Measurements from ENCODE around the gene PRRC2B. TPM values are rescaled to one million over a fixed set of nuclear protein-coding genes. Genes with fewer than 3 reads are reported as not detected.
"Not testable (repeated sequence)": the region's sequence is repeated elsewhere in the genome, so short reads cannot be mapped to it uniquely, and the experiment has no call there.

Gene PRRC2B
- total RNA-seq, 1 donor from 2014 or later = 190 TPM

DNA sequence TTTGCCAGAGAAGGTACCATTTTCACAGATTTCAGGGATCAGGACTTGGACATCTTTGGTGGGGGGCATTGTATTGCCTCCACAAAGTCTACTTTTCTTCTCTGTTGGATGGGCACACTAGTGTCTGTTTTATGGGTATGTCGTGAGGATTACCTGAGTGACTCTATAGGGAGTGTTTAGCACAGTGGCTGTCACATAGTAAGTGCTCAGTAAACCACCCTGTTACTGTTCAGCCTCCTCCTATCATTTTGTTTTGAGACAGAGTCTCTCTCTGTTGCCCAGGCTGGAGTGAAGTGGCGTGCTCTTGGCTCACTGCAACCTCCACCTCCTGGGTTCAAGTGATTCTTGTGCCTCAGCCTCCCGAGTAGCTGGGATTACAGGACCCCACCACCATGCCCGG is 2.4 kb upstream of the PRRC2B start:
- intact Hi-C loops (cut with DNase I) = no loop called here
- no peaks in the 10 kb centered on the region for H3K9me3 ChIP-seq
- DNase-seq = no peak
- ATAC-seq = no peak
- no peaks in the 10 kb centered on the region for H3K27me3 ChIP-seq
- H3K27ac ChIP-seq = no peak overlapping the region
- TF ChIP-seq, protein P1, sequence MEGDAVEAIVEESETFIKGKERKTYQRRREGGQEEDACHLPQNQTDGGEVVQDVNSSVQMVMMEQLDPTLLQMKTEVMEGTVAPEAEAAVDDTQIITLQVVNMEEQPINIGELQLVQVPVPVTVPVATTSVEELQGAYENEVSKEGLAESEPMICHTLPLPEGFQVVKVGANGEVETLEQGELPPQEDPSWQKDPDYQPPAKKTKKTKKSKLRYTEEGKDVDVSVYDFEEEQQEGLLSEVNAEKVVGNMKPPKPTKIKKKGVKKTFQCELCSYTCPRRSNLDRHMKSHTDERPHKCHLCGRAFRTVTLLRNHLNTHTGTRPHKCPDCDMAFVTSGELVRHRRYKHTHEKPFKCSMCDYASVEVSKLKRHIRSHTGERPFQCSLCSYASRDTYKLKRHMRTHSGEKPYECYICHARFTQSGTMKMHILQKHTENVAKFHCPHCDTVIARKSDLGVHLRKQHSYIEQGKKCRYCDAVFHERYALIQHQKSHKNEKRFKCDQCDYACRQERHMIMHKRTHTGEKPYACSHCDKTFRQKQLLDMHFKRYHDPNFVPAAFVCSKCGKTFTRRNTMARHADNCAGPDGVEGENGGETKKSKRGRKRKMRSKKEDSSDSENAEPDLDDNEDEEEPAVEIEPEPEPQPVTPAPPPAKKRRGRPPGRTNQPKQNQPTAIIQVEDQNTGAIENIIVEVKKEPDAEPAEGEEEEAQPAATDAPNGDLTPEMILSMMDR (IDR thresholded peaks at IDR 0.05) = no peak
- H3K4me3 ChIP-seq = no peak overlapping the region
- H3K36me3 ChIP-seq = no peaks in the 10 kb centered on the region
- H3K4me1 ChIP-seq = peaks cover 19% of the 10 kb centered on the region

- H3K4me1 ChIP-seq = peaks cover 47% of the 10 kb centered on the region
- DNase-seq (peak; percentile 79), ATAC-seq (peak; percentile 48)
- peak overlapping the region; percentile 92 for H3K27ac ChIP-seq
- TF ChIP-seq, protein P1 (IDR thresholded peaks at IDR 0.05) = no peak
- no peaks in the 10 kb centered on the region for H3K9me3 ChIP-seq
- H3K4me3 ChIP-seq = peak overlapping the region; percentile 66
- no peaks in the 10 kb centered on the region for H3K27me3 ChIP-seq
- H3K36me3 ChIP-seq = no peaks in the 10 kb centered on the region
- intact Hi-C loops (cut with DNase I) = no loop called here
Observed at GRCh38 chr9:131394464-131395156, 724 bp downstream of the PRRC2B start.

DNA sequence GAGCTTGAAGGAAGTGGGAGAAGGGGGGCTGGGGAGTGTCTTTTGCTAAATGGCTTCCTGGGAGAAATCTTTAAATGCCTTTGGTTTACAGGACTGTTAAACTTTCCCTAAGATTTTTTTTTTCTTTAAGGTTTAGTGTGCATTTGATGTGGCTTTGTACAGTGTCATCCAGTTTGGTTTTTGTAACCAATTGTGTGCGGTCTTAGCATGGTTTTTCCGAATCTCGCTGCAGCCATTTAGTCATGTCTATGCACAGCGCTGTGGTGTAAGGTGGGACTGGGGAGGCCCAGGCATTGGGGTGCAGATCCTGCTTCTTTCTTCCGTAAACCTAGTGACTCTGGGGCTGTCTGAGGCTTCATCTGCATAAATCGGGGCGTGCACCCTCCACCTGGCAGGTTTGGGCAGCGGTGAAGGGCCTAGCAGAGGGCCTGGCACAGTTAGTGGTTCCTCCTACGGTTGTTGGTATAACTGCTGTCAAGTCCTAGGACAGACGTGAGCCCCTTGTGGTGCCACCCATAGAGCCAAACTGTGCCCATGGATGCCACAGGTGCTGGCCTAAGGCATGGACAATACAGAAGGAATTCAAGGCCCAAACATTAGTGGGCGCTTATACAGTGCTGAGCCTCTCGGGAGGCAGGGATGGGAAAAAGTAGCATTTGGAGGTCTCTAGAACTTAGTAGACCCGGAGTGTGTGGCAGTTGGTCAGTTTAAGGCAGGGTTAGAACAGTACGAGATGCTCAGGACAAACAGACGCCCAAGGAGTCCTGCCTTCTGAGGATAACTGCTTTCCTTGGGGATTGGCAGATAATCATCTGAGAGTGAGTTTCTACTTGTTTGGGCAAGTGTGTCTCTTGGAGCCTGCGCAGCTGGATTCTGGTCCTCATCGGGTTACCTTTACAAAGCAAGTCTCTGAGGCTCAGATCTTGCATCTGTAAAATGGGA is 1.5 kb downstream of the PRRC2B start:
- DNase-seq = peak; percentile 83
- TF ChIP-seq, protein P1 (IDR thresholded peaks at IDR 0.05) = no peak

DNA sequence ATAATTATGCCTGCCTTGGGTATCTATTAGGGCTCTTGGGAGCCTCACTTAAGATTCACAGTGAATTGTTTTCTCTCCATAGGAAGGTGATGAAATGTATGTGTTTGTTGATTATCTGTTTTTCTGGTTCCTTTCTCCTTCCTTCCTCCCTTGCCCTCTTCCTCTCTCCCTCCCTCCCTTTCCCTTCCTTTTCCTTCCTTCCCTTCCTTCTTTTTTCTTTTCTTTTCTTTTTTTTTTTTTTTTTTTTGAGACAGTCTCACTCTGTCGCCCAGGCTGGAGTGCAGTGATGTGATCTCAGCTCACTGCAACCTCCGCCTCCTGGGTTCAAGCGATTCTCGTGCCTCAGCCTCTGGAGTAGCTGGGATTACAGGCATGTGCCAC is 2.2 kb downstream of the PRRC2B start:
- DNase-seq; ATAC-seq; H3K27me3 ChIP-seq; H3K9me3 ChIP-seq; intact Hi-C loops (cut with DNase I); H3K36me3 ChIP-seq: not testable (repeated sequence)
- Histone ChIP-seq H3K4me1 (peaks cover 60% of the 10 kb centered on the region), H3K4me3 (peak overlapping the region; percentile 66), H3K27ac (peak overlapping the region; percentile 92)

More for the DNA sequence above, 1.5 kb downstream of the PRRC2B start:
- Histone ChIP-seq H3K36me3 (no peaks in the 10 kb centered on the region), H3K4me3 (peak overlapping the region; percentile 66), H3K4me1 (peaks cover 54% of the 10 kb centered on the region), H3K27ac (peak overlapping the region; percentile 92), H3K9me3 (no peaks in the 10 kb centered on the region), H3K27me3 (no peaks in the 10 kb centered on the region)
- intact Hi-C loops (cut with DNase I) = no loop called here
- peak; percentile 39 for ATAC-seq

DNA sequence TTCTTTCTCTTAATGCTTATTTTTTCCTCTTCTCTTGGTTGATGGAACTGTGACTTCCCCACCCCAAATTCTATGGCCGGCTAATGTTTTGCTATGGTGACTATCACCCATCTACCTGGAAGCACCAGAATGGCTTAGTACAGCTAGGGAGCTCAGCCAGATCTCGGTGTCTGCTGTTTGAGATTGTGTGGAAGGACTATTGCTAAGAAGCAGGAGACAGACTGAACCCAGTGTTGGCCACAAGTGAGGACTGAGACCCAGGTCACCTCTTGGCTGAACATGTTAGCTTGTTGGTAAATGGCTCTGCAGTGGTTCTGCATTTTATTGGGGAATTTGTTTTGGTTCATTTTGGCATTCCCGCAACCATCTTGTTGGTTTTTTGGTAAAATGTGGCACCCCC is 2.7 kb downstream of the PRRC2B start:
- H3K4me3 ChIP-seq = peak overlapping the region; percentile 66
- TF ChIP-seq, protein P1 (IDR thresholded peaks at IDR 0.05) = no peak
- DNase-seq (no peak), ATAC-seq (no peak)
- peaks cover 64% of the 10 kb centered on the region for H3K4me1 ChIP-seq
- no peaks in the 10 kb centered on the region for H3K27me3 ChIP-seq
- intact Hi-C loops (cut with DNase I) = no loop called here
- H3K27ac ChIP-seq = peak overlapping the region; percentile 72
- no peaks in the 10 kb centered on the region for H3K9me3 ChIP-seq
- no peaks in the 10 kb centered on the region for H3K36me3 ChIP-seq

Data from upper lobe of right lung (tissue), 1 donor.